Mesothelial cell of epicardium (in vitro differentiated cells): ENCODE measurements around the gene HHAT. TPM values are rescaled to one million over a fixed set of nuclear protein-coding genes. Genes with fewer than 3 reads are reported as not detected.
"Not testable (repeated sequence)": the region's sequence is repeated elsewhere in the genome, so short reads cannot be mapped to it uniquely, and the experiment has no call there.

Source experiments
- DNase-seq, 2 experiments: peaks; one replicate each; pipeline ENCODE4 v3.0.0; 2021; ENCODE audit warnings: low spot score in 2 of 2; ENCODE audit not compliant: unreplicated experiment in 2 of 2
- H3K27ac Mint-ChIP-seq: 2 replicates; pipeline ENCODE4 v1.8.0; 2021; ENCODE audit warnings: mixed read lengths
- H3K27me3 Mint-ChIP-seq: 2 replicates; pipeline ENCODE4 v1.8.0; 2021; ENCODE audit warnings: low read depth, mixed read lengths
- H3K36me3 Mint-ChIP-seq: 2 replicates; pipeline ENCODE4 v1.8.0; 2021; ENCODE audit warnings: mixed read lengths
- H3K4me1 Mint-ChIP-seq: 2 replicates; pipeline ENCODE4 v1.8.0; 2021; ENCODE audit warnings: mixed read lengths
- H3K4me3 Mint-ChIP-seq: 2 replicates; pipeline ENCODE4 v1.8.0; 2021; ENCODE audit warnings: mild to moderate bottlenecking, moderate library complexity, mixed read lengths
- H3K9me3 Mint-ChIP-seq: 2 replicates; pipeline ENCODE4 v1.8.0; 2021; ENCODE audit warnings: mixed read lengths
- CTCF ChIP-seq: fragments of 200-600 bp; sonication (generic); IDR thresholded peaks from one replicate; pipeline ENCODE4 v1.5.0; 2021; ENCODE audit warnings: antibody characterized with exemption; ENCODE audit not compliant: unreplicated experiment
- total RNA-seq: library from RNA; stranded (reverse); gene quantifications from 3 replicates; pipeline ENCODE4 v1.2.1, GENCODE V29; 2021

HHAT gene
- total RNA-seq, 1 donor from 2014 or later = 19.2 TPM

GRCh38 chr1:210342986-210343780 lies 14.5 kb downstream of the HHAT start:
- Mint-ChIP-seq H3K4me3 (no peak overlapping the region), H3K36me3 (no peaks in the 10 kb centered on the region)
- no peak for DNase-seq

GRCh38 chr1:210344706-210345105 lies 16.0 kb downstream of the HHAT start:
- DNase-seq = no peak
- peaks cover 9% of the 10 kb centered on the region for H3K36me3 Mint-ChIP-seq

More at GRCh38 chr1:210342986-210343780, 14.5 kb downstream of the HHAT start:
- Mint-ChIP-seq H3K4me1 (peaks cover 4% of the 10 kb centered on the region), H3K9me3 (no peaks in the 10 kb centered on the region), H3K27ac (no peak overlapping the region), H3K27me3 (no peaks in the 10 kb centered on the region)
- TF ChIP-seq CTCF = no peak

GRCh38 chr1:210347112-210347511 lies 18.4 kb downstream of the HHAT start:
- no peak for TF ChIP-seq CTCF
- Mint-ChIP-seq H3K36me3 (peaks cover 22% of the 10 kb centered on the region), H3K27me3 (no peaks in the 10 kb centered on the region), H3K9me3 (no peaks in the 10 kb centered on the region), H3K27ac (no peak overlapping the region), H3K4me3 (no peak overlapping the region), H3K4me1 (peaks cover 4% of the 10 kb centered on the region)
- no peak for DNase-seq

More at GRCh38 chr1:210344706-210345105, 16.0 kb downstream of the HHAT start:
- Mint-ChIP-seq H3K4me3 (no peak overlapping the region), H3K4me1 (peaks cover 4% of the 10 kb centered on the region), H3K27me3 (no peaks in the 10 kb centered on the region), H3K9me3 (no peaks in the 10 kb centered on the region), H3K27ac (no peak overlapping the region)
- no peak for TF ChIP-seq CTCF

- Mint-ChIP-seq H3K36me3 (peaks cover 22% of the 10 kb centered on the region), H3K27ac (no peak overlapping the region)
Observed at GRCh38 chr1:210351496-210351895, 22.8 kb downstream of the HHAT start.

GRCh38 chr1:210352575-210352974 lies 23.9 kb downstream of the HHAT start:
- Mint-ChIP-seq H3K4me1 (no peaks in the 10 kb centered on the region), H3K9me3 (no peaks in the 10 kb centered on the region), H3K36me3 (peaks cover 27% of the 10 kb centered on the region), H3K27me3 (no peaks in the 10 kb centered on the region), H3K4me3 (no peak overlapping the region), H3K27ac (no peak overlapping the region)
- TF ChIP-seq CTCF = no peak
- no peak for DNase-seq

More at GRCh38 chr1:210351496-210351895, 22.8 kb downstream of the HHAT start:
- no peak for DNase-seq
- Mint-ChIP-seq H3K27me3 (no peaks in the 10 kb centered on the region), H3K9me3 (no peaks in the 10 kb centered on the region), H3K4me1 (peaks cover 4% of the 10 kb centered on the region), H3K4me3 (no peak overlapping the region)
- no peak for TF ChIP-seq CTCF

- DNase-seq, H3K9me3 Mint-ChIP-seq, H3K27me3 Mint-ChIP-seq, H3K4me1 Mint-ChIP-seq, H3K4me3 Mint-ChIP-seq, H3K27ac Mint-ChIP-seq: not testable (repeated sequence)
- peaks cover 20% of the 10 kb centered on the region for H3K36me3 Mint-ChIP-seq
Observed at GRCh38 chr1:210354305-210354704, 25.6 kb downstream of the HHAT start.
